Cardiac muscle cell (in vitro differentiated cells and primary cell): Measurements from ENCODE around the gene HPSE2. TPM values are rescaled to one million over a fixed set of nuclear protein-coding genes. Genes with fewer than 3 reads are reported as not detected.

Experiments
- DNase-seq, 2 donors: peaks; one replicate each; pipeline versions ENCODE4 v3.0.0 to v3.0.0-alpha.2; 2010 to 2017; ENCODE audit warnings: low read depth in 1 of 2, low spot score in 1 of 2
- H3K27ac ChIP-seq: fragments of 200-600 bp; sonication (generic); 2 replicates; pipeline ENCODE4 v1.5.1; 2016
- H3K27me3 ChIP-seq: fragments of 200-600 bp; sonication (generic); 2 replicates; pipeline ENCODE4 v1.6.0; 2016; ENCODE audit warnings: control low read depth
- H3K36me3 ChIP-seq: fragments of 200-600 bp; sonication (generic); 2 replicates; pipeline ENCODE4 v1.5.1; 2016; ENCODE audit warnings: control low read depth
- H3K4me1 ChIP-seq: fragments of 200-600 bp; sonication (generic); 2 replicates; pipeline ENCODE4 v1.8.1; 2017; ENCODE audit warnings: low read depth, mild to moderate bottlenecking, mixed run types
- H3K4me3 ChIP-seq: fragments of 200-600 bp; sonication (generic); 2 replicates; pipeline ENCODE4 v1.5.1; 2016; ENCODE audit warnings: mild to moderate bottlenecking
- H3K9me3 ChIP-seq: fragments of 200-600 bp; sonication (generic); 2 replicates; pipeline ENCODE4 v1.5.1; 2017; ENCODE audit warnings: low read depth, mild to moderate bottlenecking, control low read depth
- polyA plus RNA-seq: library from polyadenylated mRNA; unstranded; fragments of >200 nt; fragmentation: Nextera tagmentation; extraction: Ambion mirVana; gene quantifications from 2 replicates; pipeline ENCODE4 v1.2.1, GENCODE V29; 2016
- total RNA-seq: library from RNA; depleted of rRNA; stranded (reverse); fragments of >200 nt; gene quantifications from 2 replicates; pipeline ENCODE4 v1.2.3, GENCODE V29; 2016
- TF ChIP-seq, protein P1 (sequence below): IDR thresholded peaks from 2 replicates; pipeline ENCODE4 v1.5.1; 2012; ENCODE audit warnings: low read depth, mild to moderate bottlenecking, low read length

Gene HPSE2
- total and polyA plus RNA-seq, 2 experiments from 2014 or later: 0.87 to 6.1 TPM

DNA sequence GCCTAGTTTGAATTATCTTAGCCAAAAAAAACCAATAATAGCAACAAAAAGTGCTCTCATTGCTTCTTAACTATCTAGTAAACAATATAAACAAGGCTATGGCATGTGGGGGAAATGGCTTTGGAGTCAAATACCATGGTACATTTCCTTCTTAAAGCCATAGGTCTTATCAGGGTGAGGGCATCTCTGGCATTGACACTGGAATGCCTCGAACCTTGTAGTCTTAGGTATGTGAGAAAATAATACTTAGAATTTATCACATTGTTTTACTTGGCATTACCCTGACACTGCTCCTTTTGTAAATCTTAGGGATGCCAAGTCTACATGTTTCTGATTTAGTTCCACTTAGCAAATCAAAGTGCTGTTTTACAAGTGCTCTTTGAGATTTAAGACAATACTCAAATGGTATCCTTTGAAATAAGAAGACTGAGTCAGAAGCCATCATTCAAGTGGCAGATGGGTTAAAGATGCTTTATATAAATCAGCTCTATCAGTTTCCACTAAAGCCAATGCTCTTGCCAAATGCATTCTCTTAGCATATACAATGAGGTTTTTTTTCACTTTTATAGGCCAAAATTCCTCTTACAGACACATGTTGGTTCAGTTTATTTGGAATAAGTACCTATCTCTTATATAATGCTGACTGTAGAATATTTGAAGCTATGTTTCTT is 155.2 kb downstream of the HPSE2 start:
- Histone ChIP-seq H3K4me1 (no peaks in the 10 kb centered on the region), H3K27me3 (no peaks in the 10 kb centered on the region), H3K27ac (no peak overlapping the region), H3K4me3 (no peak overlapping the region), H3K9me3 (no peaks in the 10 kb centered on the region), H3K36me3 (no peaks in the 10 kb centered on the region)
- TF ChIP-seq, protein P1, sequence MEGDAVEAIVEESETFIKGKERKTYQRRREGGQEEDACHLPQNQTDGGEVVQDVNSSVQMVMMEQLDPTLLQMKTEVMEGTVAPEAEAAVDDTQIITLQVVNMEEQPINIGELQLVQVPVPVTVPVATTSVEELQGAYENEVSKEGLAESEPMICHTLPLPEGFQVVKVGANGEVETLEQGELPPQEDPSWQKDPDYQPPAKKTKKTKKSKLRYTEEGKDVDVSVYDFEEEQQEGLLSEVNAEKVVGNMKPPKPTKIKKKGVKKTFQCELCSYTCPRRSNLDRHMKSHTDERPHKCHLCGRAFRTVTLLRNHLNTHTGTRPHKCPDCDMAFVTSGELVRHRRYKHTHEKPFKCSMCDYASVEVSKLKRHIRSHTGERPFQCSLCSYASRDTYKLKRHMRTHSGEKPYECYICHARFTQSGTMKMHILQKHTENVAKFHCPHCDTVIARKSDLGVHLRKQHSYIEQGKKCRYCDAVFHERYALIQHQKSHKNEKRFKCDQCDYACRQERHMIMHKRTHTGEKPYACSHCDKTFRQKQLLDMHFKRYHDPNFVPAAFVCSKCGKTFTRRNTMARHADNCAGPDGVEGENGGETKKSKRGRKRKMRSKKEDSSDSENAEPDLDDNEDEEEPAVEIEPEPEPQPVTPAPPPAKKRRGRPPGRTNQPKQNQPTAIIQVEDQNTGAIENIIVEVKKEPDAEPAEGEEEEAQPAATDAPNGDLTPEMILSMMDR: no peak
- no peak for DNase-seq

DNA sequence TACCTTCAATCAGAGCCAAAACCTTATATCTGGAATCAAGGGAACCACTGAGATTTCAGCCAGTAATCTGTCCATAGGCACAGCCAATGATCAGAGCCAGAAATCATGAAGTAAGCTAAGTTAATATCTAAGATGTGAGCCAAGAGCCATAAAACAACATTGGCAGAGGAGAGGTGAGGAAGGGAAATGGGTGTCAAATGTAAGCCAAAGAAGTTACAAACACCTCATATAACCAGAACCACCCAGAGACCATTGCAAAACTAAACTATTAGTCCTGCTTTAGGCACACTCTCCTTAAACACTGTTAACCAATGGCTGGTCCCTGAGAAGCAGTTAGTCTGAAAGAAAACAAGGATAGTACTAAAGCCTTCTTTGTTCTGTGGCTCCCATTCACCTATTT is 173.1 kb downstream of the HPSE2 start:
- no peak for DNase-seq
- Histone ChIP-seq H3K27me3 (no peaks in the 10 kb centered on the region), H3K36me3 (no peaks in the 10 kb centered on the region), H3K4me1 (no peaks in the 10 kb centered on the region), H3K27ac (no peak overlapping the region), H3K4me3 (no peak overlapping the region), H3K9me3 (no peaks in the 10 kb centered on the region)
- TF ChIP-seq, protein P1: no peak

DNA sequence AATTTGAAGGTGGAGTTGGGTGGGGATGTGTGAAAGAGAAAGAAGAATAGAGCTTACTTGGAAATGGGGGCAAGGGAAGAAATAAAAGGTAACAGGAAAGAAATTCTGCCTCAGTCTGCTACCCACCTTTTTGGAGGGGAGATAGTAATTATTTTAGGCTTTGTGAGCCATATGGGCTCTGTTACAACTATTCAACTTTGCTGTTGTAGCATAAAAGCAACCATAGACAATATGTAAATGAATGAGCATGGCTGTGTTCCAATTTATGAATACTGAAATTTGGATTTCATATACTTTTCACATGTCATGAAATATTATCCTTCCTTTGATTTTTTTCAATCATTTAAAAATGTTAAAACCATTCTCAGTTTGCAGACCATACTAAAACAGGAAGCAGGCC is 176.9 kb downstream of the HPSE2 start:
- TF ChIP-seq, protein P1: no peak
- Histone ChIP-seq H3K4me3 (no peak overlapping the region), H3K9me3 (no peaks in the 10 kb centered on the region), H3K27me3 (no peaks in the 10 kb centered on the region), H3K4me1 (no peaks in the 10 kb centered on the region), H3K36me3 (no peaks in the 10 kb centered on the region), H3K27ac (no peak overlapping the region)
- no peak for DNase-seq

GRCh38 chr10:99057936-99058690 is 177.5 kb downstream of the HPSE2 start:
- TF ChIP-seq, protein P1: no peak

GRCh38 chr10:99045671-99046070 is 190.0 kb downstream of the HPSE2 start:
- no peaks in the 10 kb centered on the region for H3K36me3 ChIP-seq
- H3K9me3 ChIP-seq: no peaks in the 10 kb centered on the region
- TF ChIP-seq, protein P1: no peak

More at GRCh38 chr10:99057936-99058690, 177.5 kb downstream of the HPSE2 start:
- Histone ChIP-seq H3K27me3 (no peaks in the 10 kb centered on the region), H3K4me3 (no peak overlapping the region), H3K27ac (no peak overlapping the region), H3K36me3 (no peaks in the 10 kb centered on the region), H3K4me1 (no peaks in the 10 kb centered on the region), H3K9me3 (no peaks in the 10 kb centered on the region)
- DNase-seq: no peak

More at GRCh38 chr10:99045671-99046070, 190.0 kb downstream of the HPSE2 start:
- no peaks in the 10 kb centered on the region for H3K4me1 ChIP-seq
- H3K27me3 ChIP-seq: no peaks in the 10 kb centered on the region
- no peak overlapping the region for H3K4me3 ChIP-seq
- no peak for DNase-seq
- H3K27ac ChIP-seq: no peak overlapping the region
